Measurements from ENCODE around the gene MARCHF2. TPM values are rescaled to one million over a fixed set of nuclear protein-coding genes. Genes with fewer than 3 reads are reported as not detected.
"Not testable (repeated sequence)": the region's sequence is repeated elsewhere in the genome, so short reads cannot be mapped to it uniquely, and the experiment has no call there.

MARCHF2 gene
- total RNA-seq, 2 donors from 2014 or later = 222 to 270 TPM

- no peak overlapping the region for H3K4me3 ChIP-seq
- no peaks in the 10 kb centered on the region for H3K9me3 ChIP-seq
- H3K27ac ChIP-seq = no peak overlapping the region
- no peak for DNase-seq (ENCODE audit: low spot score)
- H3K36me3 ChIP-seq = peaks cover 43% of the 10 kb centered on the region
- peaks cover 0 to 7% of the 10 kb centered on the region in 2 donors for H3K4me1 ChIP-seq
- no peak for TF ChIP-seq CTCF (IDR thresholded peaks at IDR 0.05)
- H3K27me3 ChIP-seq = no peaks in the 10 kb centered on the region
Observed at GRCh38 chr19:8430650-8431049, 17.5 kb downstream of the MARCHF2 start.

- no peaks in the 10 kb centered on the region for H3K9me3 ChIP-seq
- no peak for DNase-seq (ENCODE audit: low spot score)
- peaks cover 25% of the 10 kb centered on the region for H3K36me3 ChIP-seq
- H3K4me3 ChIP-seq = no peak overlapping the region
- H3K4me1 ChIP-seq = peaks cover 0 to 13% of the 10 kb centered on the region in 2 donors
- no peak for TF ChIP-seq CTCF (IDR thresholded peaks at IDR 0.05)
- no peaks in the 10 kb centered on the region for H3K27me3 ChIP-seq
- no peak overlapping the region for H3K27ac ChIP-seq
Observed at GRCh38 chr19:8438236-8438635, 25.1 kb downstream of the MARCHF2 start.

- no peak for DNase-seq (ENCODE audit: low spot score)
Observed at GRCh38 chr19:8441725-8442544, 28.8 kb downstream of the MARCHF2 start.

GRCh38 chr19:8444140-8444676, 31.1 kb downstream of the MARCHF2 start:
- peak overlapping the region; percentile 93 to 99 for H3K27ac ChIP-seq
- H3K4me1 ChIP-seq = peaks cover 0 to 42% of the 10 kb centered on the region in 2 donors
- DNase-seq (ENCODE audit: low spot score); H3K27me3 ChIP-seq; H3K9me3 ChIP-seq: not testable (repeated sequence)
- H3K4me3 ChIP-seq = peak overlapping the region; percentile 86 to 99
- peaks cover 12% of the 10 kb centered on the region for H3K36me3 ChIP-seq

More at GRCh38 chr19:8441725-8442544, 28.8 kb downstream of the MARCHF2 start:
- no peaks in the 10 kb centered on the region for H3K9me3 ChIP-seq
- peaks cover 0 to 25% of the 10 kb centered on the region in 2 donors for H3K4me1 ChIP-seq
- TF ChIP-seq CTCF (IDR thresholded peaks at IDR 0.05) = no peak
- H3K4me3 ChIP-seq = no peak overlapping the region
- no peaks in the 10 kb centered on the region for H3K27me3 ChIP-seq
- H3K27ac ChIP-seq = no peak overlapping the region
- peaks cover 26% of the 10 kb centered on the region for H3K36me3 ChIP-seq

- DNase-seq (ENCODE audit: low spot score) = peak; percentile 100
Observed at GRCh38 chr19:8444677-8445487, 31.8 kb downstream of the MARCHF2 start, which contains the start of gene HNRNPM. TSS of gene HNRNPM (plus strand) at chr19:8444975. CDS start at chr19:8444999, 24 bp downstream.

More at GRCh38 chr19:8444677-8445487, 31.8 kb downstream of the MARCHF2 start, which contains the start of gene HNRNPM:
- H3K27me3 ChIP-seq = no peaks in the 10 kb centered on the region
- peak within 1 kb of the TSS; percentile 93 to 99 for H3K27ac ChIP-seq
- H3K36me3 ChIP-seq = peaks cover 9% of the 10 kb centered on the region
- H3K9me3 ChIP-seq = no peaks in the 10 kb centered on the region
- no peak for TF ChIP-seq CTCF (IDR thresholded peaks at IDR 0.05)
- H3K4me1 ChIP-seq = peaks cover 0 to 45% of the 10 kb centered on the region in 2 donors
- peak within 1 kb of the TSS; percentile 86 to 99 for H3K4me3 ChIP-seq

Measured in right atrium auricular region (tissue), 2 donors.